Measurements from ENCODE around the gene SERPINA4.

GRCh38 chr14:94613720-94614644, 52.7 kb downstream of the SERPINA4 start:
- TF ChIP-seq CTCF (IDR thresholded peaks at IDR 0.05) = no peak
- no peak for TF ChIP-seq USF2 (IDR thresholded peaks at IDR 0.05; ENCODE audit: borderline replicate concordance, low read depth, low read length)
- no peak for TF ChIP-seq IRF3 (IDR thresholded peaks at IDR 0.05; ENCODE audit: low read depth, low read length)
- no peak for TF ChIP-seq MAX (IDR thresholded peaks at IDR 0.05; ENCODE audit: low read depth)
- no peak for TF ChIP-seq POLR2AphosphoS5 (IDR thresholded peaks at IDR 0.05; ENCODE audit: low read depth, low read length)

Measured in SK-N-SH (cell line).